ENCODE data around the gene SRRM3. TPM values are rescaled to one million over a fixed set of nuclear protein-coding genes. Genes with fewer than 3 reads are reported as not detected.
"Not testable (repeated sequence)": the region's sequence is repeated elsewhere in the genome, so short reads cannot be mapped to it uniquely, and the experiment has no call there.

The SRRM3 gene
- total RNA-seq, 1 experiment from 2014 or later = 1.3 TPM

GRCh38 chr7:76273503-76273902 lies 71.8 kb downstream of the SRRM3 start:
- in situ Hi-C loops (cut with HindIII; ENCODE audit: low pct_unique_long_range_greater_than_20kb, low sequenced_read_pairs) = no loop called here
- DNase-seq (ENCODE audit: low read depth) = no peak

GRCh38 chr7:76278540-76278939 lies 76.8 kb downstream of the SRRM3 start:
- no peak for DNase-seq (ENCODE audit: low read depth)
- in situ Hi-C loops (cut with HindIII; ENCODE audit: low pct_unique_long_range_greater_than_20kb, low sequenced_read_pairs) = no loop called here

GRCh38 chr7:76280408-76280807 lies 78.7 kb downstream of the SRRM3 start:
- no peak for DNase-seq (ENCODE audit: low read depth)
- in situ Hi-C loops (cut with HindIII; ENCODE audit: low pct_unique_long_range_greater_than_20kb, low sequenced_read_pairs) = no loop called here

DNA sequence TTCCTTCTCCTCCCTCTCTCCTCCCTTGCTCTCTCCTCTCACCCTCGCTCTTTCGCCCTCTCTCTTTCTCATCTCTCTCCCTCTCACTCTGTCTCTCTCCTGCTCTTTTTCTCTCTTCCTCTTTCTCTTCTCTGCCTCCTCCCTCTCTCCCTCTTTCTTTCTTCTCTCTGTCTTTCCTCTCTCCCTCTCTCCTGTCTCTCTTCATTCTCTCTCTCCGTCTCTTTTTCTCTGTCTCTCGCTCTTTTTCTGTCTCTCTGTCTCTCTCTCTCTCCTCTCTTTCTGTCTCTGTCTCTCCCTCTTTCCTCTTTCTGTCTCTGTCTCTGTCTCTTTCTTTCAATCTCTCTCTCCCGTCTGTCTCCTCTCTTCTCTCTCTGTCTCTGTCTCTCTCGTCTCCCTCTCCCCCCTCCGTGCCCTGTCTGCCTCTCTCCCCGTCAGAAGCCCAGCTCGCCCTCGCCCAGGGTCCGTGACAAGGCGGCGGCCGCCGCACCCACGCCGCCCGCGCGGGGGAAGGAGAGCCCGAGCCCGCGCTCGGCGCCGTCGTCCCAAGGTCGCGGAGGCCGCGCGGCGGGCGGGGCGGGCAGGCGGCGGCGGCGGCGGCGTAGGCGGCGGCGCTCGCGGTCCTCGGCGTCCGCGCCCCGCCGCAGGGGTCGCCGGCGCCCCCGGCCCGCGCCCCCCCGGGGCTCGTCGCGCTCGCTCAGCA lies 79.5 kb downstream of the SRRM3 start:
- DNase-seq (ENCODE audit: low read depth) = no peak
- in situ Hi-C loops (cut with HindIII; ENCODE audit: low pct_unique_long_range_greater_than_20kb, low sequenced_read_pairs) = no loop called here

- DNase-seq (ENCODE audit: low read depth) = no peak
- in situ Hi-C loops (cut with HindIII; ENCODE audit: low pct_unique_long_range_greater_than_20kb, low sequenced_read_pairs) = no loop called here
Observed at GRCh38 chr7:76281706-76282343, 80.1 kb downstream of the SRRM3 start.

DNA sequence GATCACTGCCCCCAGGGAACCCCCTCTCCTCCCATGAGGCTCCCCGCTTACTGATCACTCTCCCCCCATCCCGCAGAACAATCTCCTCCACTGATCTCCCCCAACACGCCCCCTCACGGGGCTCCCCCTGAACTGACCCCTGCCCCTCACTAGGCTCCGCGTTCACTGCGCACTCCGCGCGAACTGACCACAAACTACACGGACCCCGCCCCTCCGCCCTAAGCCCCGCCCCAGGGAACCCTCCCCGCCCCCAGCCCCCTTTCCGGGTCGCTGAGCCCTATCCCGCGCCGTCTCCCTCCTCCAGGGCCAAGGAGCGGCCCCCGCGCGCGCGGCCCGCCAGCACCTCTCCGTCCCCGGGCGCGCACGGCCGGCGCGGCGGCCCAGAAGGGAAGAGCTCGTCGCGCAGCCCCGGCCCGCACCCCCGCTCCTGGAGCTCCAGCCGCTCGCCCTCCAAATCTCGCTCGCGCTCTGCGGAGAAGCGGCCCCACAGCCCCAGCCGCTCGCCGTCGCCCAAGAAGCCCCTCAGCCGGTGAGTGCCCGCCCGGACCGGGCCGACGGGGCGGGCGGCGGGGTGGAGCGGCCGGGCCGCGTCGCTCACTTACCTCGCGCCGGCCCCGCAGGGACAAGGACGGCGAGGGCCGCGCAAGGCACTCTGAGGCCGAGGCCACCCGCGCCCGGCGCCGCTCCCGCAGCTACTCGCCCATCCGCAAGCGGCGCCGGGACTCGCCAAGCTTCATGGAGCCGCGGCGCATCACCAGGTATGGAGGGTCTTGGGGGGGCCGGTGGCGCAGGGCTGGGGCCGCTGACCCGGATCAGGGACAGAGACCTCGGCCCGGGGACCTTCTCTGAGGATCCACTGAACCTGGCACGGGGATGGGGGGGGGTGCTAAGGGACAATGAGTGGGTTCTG lies 80.9 kb downstream of the SRRM3 start:
- in situ Hi-C loops (cut with HindIII; ENCODE audit: low pct_unique_long_range_greater_than_20kb, low sequenced_read_pairs) = no loop called here
- no peak for DNase-seq (ENCODE audit: low read depth)

GRCh38 chr7:76283254-76284159 lies 81.8 kb downstream of the SRRM3 start:
- no peak for DNase-seq (ENCODE audit: low read depth)
- in situ Hi-C loops (cut with HindIII; ENCODE audit: low pct_unique_long_range_greater_than_20kb, low sequenced_read_pairs) = no loop called here

- in situ Hi-C loops (cut with HindIII; ENCODE audit: low pct_unique_long_range_greater_than_20kb, low sequenced_read_pairs) = no loop called here
Observed at GRCh38 chr7:76285604-76286374, 84.1 kb downstream of the SRRM3 start.

DNA sequence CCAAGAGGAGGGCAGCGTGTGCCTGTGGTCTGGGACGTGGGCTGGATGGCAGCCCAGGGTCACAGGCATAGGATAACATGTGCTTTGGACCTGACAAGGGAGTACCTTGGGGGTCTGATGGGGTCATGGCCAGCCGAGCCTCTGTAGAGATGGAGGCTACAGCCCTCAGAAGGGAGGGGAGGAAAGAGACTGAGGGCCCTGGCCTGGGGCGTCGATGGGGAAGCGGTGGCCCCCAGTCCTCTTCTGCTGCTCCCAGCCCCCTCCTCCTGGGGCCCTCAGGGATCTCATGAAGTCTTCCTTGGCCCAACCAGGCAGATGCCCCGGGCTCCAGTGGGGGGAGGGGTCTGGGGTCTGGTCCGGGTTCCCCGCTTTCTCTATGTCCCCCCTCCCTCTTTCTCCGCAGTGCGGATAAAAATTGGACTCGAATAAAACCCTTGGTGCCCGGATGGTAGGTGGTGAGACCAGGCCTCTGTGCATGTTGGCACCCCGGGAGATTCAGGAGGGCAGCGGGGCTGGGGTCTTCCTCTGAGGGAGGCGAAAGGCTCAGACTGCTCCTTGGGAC lies 85.2 kb downstream of the SRRM3 start:
- in situ Hi-C loops (cut with HindIII; ENCODE audit: low pct_unique_long_range_greater_than_20kb, low sequenced_read_pairs) = no loop called here
- no peak for DNase-seq (ENCODE audit: low read depth)

More at GRCh38 chr7:76285604-76286374, 84.1 kb downstream of the SRRM3 start:
- no peak for DNase-seq (ENCODE audit: low read depth)

DNA sequence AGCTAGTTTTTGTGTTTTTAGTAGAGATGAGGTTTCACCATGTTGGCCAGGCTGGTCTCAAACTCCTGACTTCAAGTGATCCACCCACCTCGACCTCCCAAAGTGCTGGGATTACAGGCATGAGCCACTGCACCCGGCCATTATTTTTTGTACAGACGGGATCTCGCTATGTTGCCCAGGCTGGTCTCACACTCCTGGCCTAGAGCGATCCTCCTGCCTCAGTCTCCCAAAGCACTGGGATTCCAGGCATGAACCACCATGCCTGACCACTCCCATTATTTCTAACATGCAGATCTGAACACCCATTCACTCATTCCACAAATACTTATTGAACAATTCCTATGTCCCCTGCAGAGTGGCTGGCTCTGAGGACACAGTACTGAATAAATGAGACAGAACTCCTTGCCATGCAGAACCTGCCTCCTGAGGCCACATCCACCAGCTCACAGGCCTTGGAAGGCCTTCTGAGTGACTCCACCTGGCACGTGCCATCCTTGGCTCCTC lies 89.2 kb downstream of the SRRM3 start:
- in situ Hi-C loops (cut with HindIII; ENCODE audit: low pct_unique_long_range_greater_than_20kb, low sequenced_read_pairs); DNase-seq (ENCODE audit: low read depth): not testable (repeated sequence)

DNA sequence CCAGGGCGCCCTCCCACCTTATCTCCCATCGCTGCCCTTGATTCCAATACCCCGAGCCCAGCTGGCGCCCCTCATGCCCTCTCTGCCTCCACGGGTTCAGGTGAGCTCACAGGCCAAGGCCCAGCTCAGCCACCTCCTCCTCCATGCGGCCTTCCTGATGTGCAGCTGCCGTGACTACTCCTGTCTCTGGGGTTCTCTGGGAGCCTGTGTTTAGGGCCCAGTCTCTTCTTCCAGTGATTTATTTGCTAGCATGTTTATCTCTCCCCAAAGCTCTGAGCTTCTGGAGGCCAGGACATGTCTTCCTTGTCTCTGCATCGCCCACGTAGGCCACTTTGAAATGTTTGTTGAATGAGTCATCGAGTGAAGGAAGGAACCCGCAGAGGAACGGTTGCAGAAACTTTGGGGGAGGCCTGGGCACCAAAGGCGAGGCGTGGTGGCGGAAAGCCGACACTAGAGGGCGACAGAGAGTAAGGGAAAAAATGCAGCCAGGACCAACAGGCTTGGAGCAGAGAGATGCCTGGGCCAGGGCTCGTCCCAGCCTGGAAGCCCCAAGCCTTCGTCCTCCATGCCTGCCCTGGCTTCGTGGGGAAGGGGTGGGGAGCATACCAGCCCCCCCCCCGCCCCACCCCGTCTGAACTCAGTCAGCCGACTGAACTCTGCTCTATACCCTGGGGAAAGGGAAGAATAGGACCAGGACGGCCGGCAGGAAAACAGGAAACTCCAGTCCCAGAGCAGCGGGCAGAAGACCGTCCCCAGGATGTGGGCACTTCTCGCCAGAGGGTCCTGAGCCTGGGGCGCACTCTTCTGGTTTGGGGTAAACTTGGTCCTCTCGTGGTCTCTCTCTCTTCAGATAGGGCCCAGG lies 89.9 kb downstream of the SRRM3 start:
- in situ Hi-C loops (cut with HindIII; ENCODE audit: low pct_unique_long_range_greater_than_20kb, low sequenced_read_pairs) = no loop called here
- peak; percentile 100 for DNase-seq (ENCODE audit: low read depth)

- in situ Hi-C loops (cut with HindIII; ENCODE audit: low pct_unique_long_range_greater_than_20kb, low sequenced_read_pairs) = no loop called here
- no peak for DNase-seq (ENCODE audit: low read depth)
Observed at GRCh38 chr7:76292213-76292573, 90.5 kb downstream of the SRRM3 start.

- DNase-seq (ENCODE audit: low read depth); in situ Hi-C loops (cut with HindIII; ENCODE audit: low pct_unique_long_range_greater_than_20kb, low sequenced_read_pairs): not testable (repeated sequence)
Observed at GRCh38 chr7:76292911-76293310, 91.2 kb downstream of the SRRM3 start.

GRCh38 chr7:76293407-76293901 lies 91.8 kb downstream of the SRRM3 start:
- in situ Hi-C loops (cut with HindIII; ENCODE audit: low pct_unique_long_range_greater_than_20kb, low sequenced_read_pairs) = no loop called here

DNA sequence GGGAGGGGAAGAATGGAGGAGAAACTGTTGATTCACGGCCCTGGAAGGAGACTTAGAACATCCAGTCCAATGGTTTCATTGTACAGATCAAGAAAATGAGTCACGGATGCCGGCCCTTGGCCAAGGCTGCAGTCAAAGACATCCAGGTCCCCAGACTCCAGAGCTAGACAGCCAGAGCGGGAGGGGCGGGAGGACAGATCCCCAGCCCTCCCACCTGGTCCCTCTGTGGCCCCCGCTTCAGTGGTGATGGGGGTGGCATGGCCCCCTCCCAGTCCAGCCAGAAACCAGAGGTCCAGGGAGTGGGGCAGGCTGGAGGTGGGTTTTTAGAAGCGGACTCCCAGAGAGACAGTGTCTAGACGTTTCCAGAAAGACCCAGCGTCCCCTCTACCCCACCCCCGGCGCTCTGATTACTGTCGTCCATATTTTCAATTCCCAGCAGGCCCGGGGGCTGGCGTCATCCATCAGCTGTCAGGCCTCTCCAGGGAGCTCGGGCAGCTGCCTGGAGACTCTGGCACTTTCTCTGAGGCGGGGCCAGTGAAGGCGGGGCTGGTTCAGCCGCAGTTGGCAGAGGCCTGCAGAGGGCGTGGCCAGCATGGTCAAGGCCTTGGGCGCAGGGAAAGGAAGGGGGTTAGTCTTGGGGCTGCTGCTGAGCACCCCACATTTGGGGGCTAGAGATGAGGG lies 92.8 kb downstream of the SRRM3 start:
- peak; percentile 93 for DNase-seq (ENCODE audit: low read depth)
- in situ Hi-C loops (cut with HindIII; ENCODE audit: low pct_unique_long_range_greater_than_20kb, low sequenced_read_pairs) = no loop called here

More at GRCh38 chr7:76293407-76293901, 91.8 kb downstream of the SRRM3 start:
- no peak for DNase-seq (ENCODE audit: low read depth)

Data from Caki2 (cell line).